ENCODE measurements around the gene FGF11. TPM values are rescaled to one million over a fixed set of nuclear protein-coding genes. Genes with fewer than 3 reads are reported as not detected.

The FGF11 gene
- total RNA-seq, 6 donors from 2014 or later, result 0.15 to 2.0 (median 0.57) TPM; not detected in 1

- no peaks in the 10 kb centered on the region for H3K9me3 ChIP-seq
- peak overlapping the region; percentile 81 to 90 (median 89) for H3K27ac ChIP-seq
- 14 to 16% methylated on average over 13 to 16 of the region's 16 CpGs for WGBS, 2 donors
- no peak for TF ChIP-seq EP300 (IDR thresholded peaks at IDR 0.05)
- no peak for TF ChIP-seq POLR2A (IDR thresholded peaks at IDR 0.05)
- TF ChIP-seq CTCF (IDR thresholded peaks at IDR 0.05), result no peak
- TF ChIP-seq POLR2AphosphoS5 (IDR thresholded peaks at IDR 0.05), result no peak
- no peaks in the 10 kb centered on the region for H3K36me3 ChIP-seq
- peaks cover 20 to 31% (median 25%) of the 10 kb centered on the region in 4 donors for H3K4me1 ChIP-seq
- DNase-seq, result peak; percentile 56 to 89
- ATAC-seq (ENCODE audit: low FRiP score in 2 of 2), result peak in 1 of 2 donors; percentile 29
- no peaks in the 10 kb centered on the region for H3K27me3 ChIP-seq
- peak overlapping the region; percentile 67 to 94 (median 78) for H3K4me3 ChIP-seq
These were observed 36.1 kb upstream of the FGF11 start for GRCh38 chr17:7403043-7403726.

- TF ChIP-seq CTCF (IDR thresholded peaks at IDR 0.05), result no peak
- TF ChIP-seq POLR2A (IDR thresholded peaks at IDR 0.05), result no peak
- TF ChIP-seq EP300 (IDR thresholded peaks at IDR 0.05), result no peak
- no peak for TF ChIP-seq POLR2AphosphoS5 (IDR thresholded peaks at IDR 0.05)
- H3K9me3 ChIP-seq, result no peaks in the 10 kb centered on the region
- peak overlapping the region; percentile 67 to 94 (median 78) for H3K4me3 ChIP-seq
- DNase-seq, result no peak
- peaks cover 20 to 31% (median 25%) of the 10 kb centered on the region in 4 donors for H3K4me1 ChIP-seq
- no peaks in the 10 kb centered on the region for H3K36me3 ChIP-seq
- peak overlapping the region; percentile 81 to 90 (median 89) for H3K27ac ChIP-seq
- no peaks in the 10 kb centered on the region for H3K27me3 ChIP-seq
- peak; percentile 73 to 77 for ATAC-seq (ENCODE audit: low FRiP score in 2 of 2)
- 0 to 1% methylated on average over 2 to 13 of the region's 13 CpGs for WGBS, 2 donors
These were observed 35.7 kb upstream of the FGF11 start for GRCh38 chr17:7403727-7403976.

GRCh38 chr17:7403977-7404736 lies 35.2 kb upstream of the FGF11 start, which contains the start of gene TMEM256:
Gene TMEM256 (minus strand): TSS chr17:7404097. CDS start chr17:7404084, 13 bp downstream.
- Histone ChIP-seq H3K27me3 (no peaks in the 10 kb centered on the region), H3K4me3 (peak within 1 kb of the TSS; percentile 67 to 94 (median 78)), H3K4me1 (peaks cover 20 to 31% (median 25%) of the 10 kb centered on the region in 4 donors), H3K36me3 (peaks cover 0 to 2% (median 0%) of the 10 kb centered on the region in 4 donors), H3K27ac (peak within 1 kb of the TSS; percentile 81 to 90 (median 89)), H3K9me3 (no peaks in the 10 kb centered on the region)
- DNase-seq, result peak; percentile 95 to 99
- WGBS, 2 donors, result 0 to 1% methylated on average over 9 to 36 of the region's 49 CpGs
- peak; percentile 95 to 98 for ATAC-seq (ENCODE audit: low FRiP score in 2 of 2)
- TF ChIP-seq POLR2A (IDR thresholded peaks at IDR 0.05) (peak in 3 of 4 donors; percentile 59 to 98 (median 97)), POLR2AphosphoS5 (IDR thresholded peaks at IDR 0.05) (peak; percentile 66 to 96), CTCF (IDR thresholded peaks at IDR 0.05) (peak in 3 of 6 experiments; percentile 3 to 40 (median 36)), EP300 (IDR thresholded peaks at IDR 0.05) (no peak)

GRCh38 chr17:7404737-7405349 lies 34.5 kb upstream of the FGF11 start:
- WGBS, 2 donors, result 0 to 7% methylated on average over 3 to 14 of the region's 65 CpGs
- H3K27me3 ChIP-seq, result no peaks in the 10 kb centered on the region
- no peaks in the 10 kb centered on the region for H3K9me3 ChIP-seq
- H3K4me3 ChIP-seq, result peak overlapping the region; percentile 57 to 94 (median 74)
- DNase-seq (peak; percentile 32 to 94), ATAC-seq (ENCODE audit: low FRiP score in 2 of 2) (peak; percentile 32 to 75)
- peak overlapping the region; percentile 81 to 90 (median 89) for H3K27ac ChIP-seq
- peaks cover 20 to 31% (median 25%) of the 10 kb centered on the region in 4 donors for H3K4me1 ChIP-seq
- peaks cover 0 to 8% (median 0%) of the 10 kb centered on the region in 4 donors for H3K36me3 ChIP-seq
- TF ChIP-seq CTCF (IDR thresholded peaks at IDR 0.05) (no peak), POLR2AphosphoS5 (IDR thresholded peaks at IDR 0.05) (peak in 1 of 2 donors; percentile 9), POLR2A (IDR thresholded peaks at IDR 0.05) (peak in 2 of 4 donors; percentile 28 to 42), EP300 (IDR thresholded peaks at IDR 0.05) (no peak)

Data from upper lobe of left lung (tissue), 6 donors.